C1 segment of cervical spinal cord (tissue), 14 donors: ENCODE results near the gene REG1A.

Experiments used
- DNase-seq, 14 donors: peaks; one replicate each; lab custom pipeline; 2025; lab: John Stamatoyannopoulos, UW

The REG1A gene, protein sequence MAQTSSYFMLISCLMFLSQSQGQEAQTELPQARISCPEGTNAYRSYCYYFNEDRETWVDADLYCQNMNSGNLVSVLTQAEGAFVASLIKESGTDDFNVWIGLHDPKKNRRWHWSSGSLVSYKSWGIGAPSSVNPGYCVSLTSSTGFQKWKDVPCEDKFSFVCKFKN

DNA sequence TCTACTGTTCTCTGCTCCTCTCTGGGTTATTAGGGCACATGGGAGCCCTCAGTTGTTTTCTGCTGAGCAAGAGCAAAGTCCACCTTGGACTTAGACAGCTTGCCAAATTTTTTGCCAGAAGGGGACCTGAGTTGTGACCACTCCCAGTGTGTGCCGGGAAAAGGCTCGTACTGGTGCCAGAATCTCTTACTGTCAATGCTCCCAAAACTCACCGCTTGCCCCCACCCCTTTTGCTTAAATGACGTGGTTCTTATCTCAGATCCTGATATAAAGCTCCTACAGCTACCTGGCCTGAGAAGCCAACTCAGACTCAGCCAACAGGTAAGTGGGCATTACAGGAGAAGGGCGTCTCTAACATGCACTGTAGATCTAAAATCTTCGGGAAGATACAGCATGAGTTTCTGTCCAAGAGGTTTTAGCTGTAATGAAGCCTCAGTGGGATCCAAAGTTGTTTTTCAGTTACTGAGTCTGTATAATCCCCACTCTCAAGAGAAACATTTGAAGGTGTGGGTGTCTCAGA, at the start of gene REG1A:
REG1A (plus strand) TSS at position 295 of the 520 bp plus-strand sequence. CDS start 374 bp downstream, outside the sequence.
- no peak for DNase-seq

DNA sequence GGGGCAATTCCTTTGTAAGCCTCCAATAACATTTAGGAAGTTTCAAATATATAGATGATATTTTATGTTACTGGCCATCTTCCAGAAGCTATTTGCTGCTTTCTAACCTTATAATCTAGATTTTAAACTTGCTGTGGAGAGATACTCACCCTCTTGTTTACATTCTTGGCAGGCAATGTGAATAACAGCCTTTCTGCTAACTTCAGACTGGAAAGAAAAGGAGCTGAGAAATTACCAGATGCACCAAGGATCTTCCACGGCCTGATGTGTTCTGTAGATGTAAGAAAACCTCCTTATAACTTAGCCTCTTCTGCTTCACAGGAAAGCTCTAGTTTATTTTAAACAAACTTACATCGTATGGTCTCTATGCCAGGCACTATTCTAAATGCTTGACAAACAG, 49.2 kb upstream of the REG1A start:
- DNase-seq: no peak

DNA sequence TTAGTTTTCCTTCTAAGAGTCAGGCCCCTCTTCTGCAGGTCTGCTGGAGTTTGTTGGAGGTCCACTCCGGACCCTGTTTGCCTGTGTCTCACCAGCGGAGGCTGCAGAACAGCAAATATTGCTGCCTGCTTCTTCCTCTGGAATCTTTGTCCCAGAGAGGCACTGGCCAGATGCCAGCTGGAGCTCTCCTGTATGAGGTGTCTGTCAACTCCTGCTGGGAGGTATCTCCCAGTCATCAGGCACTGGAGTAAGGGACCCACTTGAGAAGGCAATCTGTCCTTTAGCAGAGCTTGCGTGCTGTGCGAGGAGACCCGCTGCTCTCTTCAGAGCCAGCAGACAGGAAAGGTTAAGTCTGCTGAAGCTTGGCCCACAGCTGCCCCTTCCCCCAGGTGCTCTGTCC, 37.3 kb upstream of the REG1A start:
- DNase-seq: no peak

DNA sequence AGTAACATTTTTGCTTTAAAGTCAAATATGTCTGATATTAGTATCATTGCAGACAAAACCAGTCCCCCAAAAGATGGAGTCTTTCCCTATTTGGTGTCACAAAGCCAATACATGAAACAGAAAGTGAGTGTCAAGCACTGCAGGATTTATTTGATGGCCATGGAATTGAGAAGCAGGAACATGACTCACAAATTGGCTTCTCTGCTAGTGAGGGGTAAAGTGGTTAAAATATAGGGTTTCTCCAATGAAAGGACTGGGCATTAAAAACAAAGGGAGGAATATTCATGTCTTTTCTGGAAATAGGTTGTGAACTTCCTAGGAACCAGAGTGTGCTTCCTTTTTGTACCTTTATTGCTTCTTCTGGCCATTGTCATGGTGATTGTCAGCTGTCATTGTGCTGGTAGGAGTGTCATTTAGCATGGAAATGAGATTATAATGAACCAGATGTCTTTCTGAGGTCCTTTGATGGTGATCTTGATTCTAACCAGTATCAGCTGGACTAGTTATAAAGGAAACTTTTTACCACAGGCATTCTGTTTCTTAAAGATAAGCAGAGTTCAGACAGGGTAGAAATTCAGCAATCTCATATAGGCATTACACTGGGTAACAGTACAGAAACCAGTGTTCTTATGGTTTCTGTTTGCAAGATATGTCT, 36.6 kb upstream of the REG1A start:
- no peak for DNase-seq

DNA sequence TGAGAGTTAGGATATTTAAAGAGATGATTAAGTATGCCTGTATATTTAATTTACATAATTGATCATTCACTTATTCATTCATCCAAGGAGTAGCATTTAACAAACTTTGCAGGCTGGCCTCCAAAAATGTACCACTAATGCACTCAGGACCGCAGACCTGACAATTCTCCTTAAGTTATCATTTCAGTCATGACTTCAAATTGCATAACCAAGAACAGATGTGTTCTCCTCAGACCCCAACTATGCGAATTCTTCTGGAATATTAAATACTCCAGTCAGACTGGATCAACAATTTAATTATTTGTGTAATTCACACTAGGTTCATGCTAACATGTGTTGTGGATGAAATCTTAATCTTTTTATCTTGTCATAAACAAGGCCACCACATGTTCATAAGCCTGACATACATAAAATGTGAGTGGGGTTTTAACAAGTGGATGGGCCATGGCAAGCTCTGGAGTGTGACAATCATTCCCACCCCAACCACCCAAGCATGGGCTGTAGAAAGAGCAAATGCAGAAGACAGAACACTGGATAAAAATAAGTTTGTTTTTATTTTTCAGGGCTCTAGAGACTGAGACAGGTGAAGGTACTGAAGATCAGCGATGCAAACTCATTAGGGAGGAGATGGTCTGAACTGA, 35.7 kb upstream of the REG1A start:
- DNase-seq: no peak

DNA sequence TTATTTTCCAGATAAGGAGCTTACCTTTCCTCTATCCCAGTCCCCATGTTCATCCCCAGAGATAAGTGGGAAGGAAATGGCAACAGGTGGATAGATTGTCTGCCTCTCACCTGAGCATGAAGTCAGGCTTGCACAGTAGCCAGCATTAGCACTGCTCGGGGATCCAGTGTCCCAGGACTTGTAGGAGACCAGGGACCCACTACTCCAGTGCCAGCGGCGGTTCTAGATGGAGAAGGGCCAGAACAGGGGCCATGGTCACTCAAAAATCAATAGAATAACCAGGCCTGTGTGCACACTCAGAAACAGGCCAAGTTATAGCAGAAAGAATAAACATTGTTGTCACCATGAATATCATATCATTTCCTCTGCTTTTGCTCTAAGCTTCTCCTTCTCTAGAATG, 34.9 kb upstream of the REG1A start:
- no peak for DNase-seq

DNA sequence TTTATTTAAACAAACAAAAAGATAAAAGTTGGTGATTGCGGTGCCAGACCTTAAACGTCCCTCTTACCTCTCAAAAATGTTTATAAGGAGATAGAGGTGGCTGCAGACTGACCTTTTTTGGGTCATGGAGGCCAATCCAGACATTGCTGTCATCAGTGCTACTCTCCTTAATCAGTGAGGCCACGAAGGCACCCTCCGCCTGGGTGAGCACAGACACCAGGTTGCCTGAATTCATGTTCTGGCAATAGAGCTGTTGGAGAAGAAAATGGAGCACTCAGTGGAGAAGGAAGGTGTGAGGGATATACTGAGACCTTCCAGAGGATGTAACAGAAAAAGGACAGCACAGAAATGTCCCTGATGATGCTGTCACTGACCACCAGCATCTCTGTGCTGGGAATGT, 34.0 kb upstream of the REG1A start:
- DNase-seq: no peak

DNA sequence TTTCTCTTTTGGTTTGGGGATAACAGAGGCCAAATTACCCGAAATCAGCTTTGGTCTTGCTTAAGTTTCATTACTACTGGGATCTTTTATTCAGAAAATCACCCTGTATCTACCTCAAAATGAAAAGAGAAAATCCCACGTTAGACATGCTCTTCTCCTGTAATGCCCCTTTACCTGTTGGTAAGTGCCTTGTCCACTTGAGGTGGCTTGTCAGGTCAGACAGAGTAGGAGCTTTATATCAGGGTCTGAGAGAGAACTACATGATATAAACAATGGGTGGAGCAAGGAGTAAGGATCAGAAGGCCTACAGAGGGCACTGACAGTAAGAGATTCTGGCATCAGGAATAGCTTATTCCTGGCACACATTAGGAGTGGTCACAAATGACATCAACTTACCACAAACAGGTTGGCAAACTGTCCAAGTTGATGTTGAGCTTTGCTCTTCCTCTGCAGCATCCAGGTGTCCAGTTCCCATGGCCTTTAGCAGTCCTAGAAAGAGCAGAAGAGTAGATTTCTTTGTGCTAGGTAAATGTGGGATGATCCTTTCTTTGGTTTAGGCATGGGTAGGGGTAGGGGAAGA, 32.4 kb upstream of the REG1A start, which contains the start of gene REG1B:
REG1B (minus strand) TSS at position 209 of the 580 bp plus-strand sequence. CDS start 381 bp downstream, outside the sequence.
- no peak for DNase-seq

DNA sequence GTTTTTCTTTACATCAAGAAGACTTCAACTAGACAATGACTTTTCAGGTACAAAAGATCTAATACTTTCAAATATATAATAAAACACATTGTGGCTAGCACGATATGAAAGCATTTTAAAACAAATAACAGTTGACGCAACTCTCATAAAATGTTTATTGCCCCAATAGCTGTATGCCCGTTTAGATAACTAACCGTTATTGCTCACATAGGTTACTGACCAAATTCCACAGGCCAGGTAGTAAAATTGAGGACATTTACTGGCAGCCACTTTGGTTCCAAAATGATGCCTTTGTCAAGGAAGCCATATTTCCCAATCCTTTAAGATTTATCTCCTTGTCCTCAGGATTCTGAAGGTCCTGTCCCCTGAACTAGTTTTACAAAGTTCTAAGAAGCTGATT, 29.6 kb upstream of the REG1A start:
- no peak for DNase-seq

DNA sequence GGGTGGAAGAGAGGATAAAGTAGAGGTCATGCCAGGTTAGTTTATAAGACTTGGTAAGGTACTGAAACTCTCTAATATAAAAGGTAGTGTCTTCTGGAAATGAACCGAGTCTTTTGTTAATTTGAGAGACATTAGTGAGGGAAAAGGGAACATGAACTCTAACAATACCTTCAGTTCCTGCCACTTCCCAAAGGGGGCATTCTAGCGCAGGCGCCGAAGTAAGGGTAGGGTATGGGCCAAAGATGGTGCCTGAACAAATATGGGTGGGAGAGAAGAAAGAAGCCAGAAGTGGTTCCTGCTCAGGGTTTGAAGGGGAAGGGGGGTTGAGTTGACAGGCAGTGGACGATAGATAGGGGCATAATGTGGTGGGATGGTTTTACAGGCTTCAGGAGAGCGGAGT, 22.4 kb upstream of the REG1A start:
- DNase-seq: no peak

DNA sequence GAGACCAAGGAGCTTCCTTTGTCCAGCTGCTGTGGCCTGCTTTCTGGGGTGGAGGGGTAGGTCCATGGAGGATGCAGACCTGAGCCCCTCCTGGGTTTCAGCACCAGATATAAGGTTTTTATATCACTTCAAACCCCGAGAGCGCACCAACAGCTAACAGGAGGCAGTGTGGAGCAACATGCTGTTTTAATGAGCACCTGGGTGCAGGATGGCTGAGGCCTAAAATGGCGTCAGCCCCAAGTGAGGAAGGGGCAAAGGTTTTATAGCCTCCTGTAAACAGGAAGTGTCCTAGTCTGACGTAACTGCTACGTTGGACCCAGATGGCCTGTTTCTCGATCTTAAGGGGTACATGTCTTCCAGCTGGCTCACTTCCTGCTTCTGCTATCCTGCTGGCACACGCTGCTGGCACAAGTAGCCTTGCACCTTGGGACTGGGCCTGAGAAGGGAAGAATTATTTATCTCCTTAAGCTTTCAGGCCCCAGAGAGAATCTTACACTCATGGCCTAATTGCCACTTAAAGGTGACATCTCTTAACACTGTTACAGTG, 21.1 kb upstream of the REG1A start:
- DNase-seq: no peak

DNA sequence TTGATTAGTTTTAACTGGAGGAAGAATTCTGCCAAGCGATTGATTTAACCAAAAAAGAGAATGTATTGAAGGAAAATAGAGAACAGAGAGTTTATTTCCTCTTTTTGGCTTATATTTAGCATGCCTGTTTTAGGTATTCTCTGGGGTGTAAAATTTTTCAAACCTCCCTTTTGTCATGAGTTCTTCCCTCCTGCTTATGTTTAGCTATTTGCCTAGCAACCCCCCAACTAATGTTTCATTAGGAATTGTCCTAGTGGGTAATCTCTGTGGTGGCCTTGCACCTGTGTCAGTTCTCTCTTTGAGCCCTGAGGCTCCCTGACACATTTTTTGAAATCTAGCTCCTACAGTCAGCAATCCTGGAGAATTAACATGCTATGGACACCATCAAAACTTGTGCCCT, 20.0 kb upstream of the REG1A start:
- no peak for DNase-seq

DNA sequence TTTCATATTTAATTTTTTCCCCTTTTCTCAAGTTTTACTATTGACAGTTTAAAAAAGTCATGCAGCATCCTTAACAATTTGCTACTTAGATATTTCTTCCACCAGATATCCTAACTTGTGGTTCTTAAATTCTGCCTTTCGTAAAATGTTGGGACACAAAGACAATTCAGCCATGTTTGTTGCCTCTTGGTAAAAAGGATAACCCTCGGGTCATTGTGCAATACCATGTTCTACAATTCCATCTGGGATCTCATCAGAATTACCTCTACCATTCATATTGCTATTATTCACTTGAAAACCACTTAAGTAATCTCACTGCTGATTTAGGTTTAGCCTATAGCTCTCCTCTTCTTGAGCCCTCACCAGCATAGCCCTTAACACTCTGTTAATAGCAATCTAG, 19.3 kb upstream of the REG1A start:
- no peak for DNase-seq

DNA sequence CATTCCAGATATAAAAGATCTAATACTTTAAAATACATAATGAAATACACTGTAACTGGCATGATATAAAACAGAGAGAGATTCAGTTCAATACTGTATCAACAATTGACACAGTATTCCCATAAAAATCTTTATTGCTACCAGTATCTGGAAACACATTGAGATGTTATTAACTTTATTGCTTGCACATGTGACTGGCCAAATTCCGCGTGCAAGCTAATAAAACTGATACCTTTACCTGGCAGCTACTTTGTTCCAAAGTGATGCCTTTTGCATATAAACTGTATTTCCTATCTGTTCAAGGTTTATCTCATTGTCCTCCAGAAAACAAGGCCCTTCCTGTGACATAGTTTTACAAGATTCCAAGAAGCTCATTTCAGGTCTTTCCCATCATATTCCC, 17.1 kb upstream of the REG1A start:
- no peak for DNase-seq

DNA sequence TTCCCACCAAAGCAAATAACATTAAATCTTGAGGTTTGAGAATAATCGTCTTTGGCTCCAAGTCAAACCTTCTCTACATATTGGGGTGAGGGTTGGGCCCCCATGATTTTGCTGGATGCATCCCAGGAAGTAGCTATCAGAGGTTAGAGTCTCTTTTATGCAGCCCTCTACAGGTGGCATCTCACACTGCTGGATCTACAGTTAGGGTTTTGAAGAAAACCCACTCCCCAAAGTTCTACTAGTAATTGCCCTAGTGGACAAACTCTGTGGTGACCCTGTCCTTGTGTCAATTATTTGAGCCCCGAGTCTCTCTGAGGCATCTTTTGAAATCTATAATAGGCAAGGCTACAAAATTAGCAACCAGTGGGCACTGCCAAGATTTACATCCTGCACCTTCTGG, 15.0 kb upstream of the REG1A start:
- no peak for DNase-seq

DNA sequence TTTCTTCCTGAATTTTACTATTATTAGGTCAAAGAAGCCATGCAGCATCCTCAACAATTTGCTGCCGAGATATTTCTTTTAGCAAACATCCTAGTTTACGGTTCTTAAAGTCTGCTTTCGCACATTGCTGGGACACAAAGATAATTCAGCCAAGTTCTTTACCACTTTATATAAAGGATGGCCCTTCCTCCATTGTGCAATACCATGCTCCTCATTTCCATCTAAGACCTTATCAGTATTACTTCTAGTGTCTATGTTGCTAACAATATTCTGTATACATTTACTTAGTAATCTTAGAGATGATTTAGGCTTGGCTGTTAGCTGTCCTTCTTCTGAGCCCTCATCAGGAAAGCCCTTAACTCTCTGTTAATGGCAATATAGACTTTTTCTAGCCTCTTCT, 8.0 kb upstream of the REG1A start:
- DNase-seq: no peak

DNA sequence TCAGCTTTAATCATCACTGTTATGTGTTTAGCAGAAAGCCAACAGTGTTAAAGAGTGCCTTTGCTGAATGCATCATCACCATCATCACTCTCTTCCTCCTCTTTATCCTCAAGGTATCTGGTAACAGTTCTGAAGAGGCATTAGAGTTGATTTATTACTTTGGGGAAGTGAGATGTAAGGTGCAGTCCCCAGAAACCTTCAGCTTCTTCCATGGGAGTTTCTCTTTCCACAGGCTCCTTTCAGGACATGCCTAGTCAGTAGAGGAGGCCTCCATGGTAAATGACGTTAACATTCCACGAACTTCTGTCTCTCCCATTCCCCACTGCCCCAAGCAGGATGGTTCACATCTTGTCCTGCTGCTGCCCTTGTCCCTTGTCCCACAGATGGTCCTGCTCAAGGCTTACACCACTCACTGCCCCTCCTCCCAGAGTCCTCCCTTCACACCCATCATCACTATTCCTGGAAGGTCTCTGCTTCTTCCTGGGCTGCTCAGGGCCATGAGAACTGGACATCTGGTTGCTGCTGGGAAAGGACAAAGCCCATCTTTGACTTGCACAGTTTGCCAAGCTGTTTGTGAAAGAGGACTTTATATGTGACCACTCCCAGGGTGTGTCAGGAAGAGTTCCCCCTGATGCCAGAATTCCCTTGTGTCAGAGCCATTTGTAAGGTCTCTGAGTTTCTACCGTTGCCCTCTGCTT, 5.3 kb upstream of the REG1A start:
- no peak for DNase-seq

DNA sequence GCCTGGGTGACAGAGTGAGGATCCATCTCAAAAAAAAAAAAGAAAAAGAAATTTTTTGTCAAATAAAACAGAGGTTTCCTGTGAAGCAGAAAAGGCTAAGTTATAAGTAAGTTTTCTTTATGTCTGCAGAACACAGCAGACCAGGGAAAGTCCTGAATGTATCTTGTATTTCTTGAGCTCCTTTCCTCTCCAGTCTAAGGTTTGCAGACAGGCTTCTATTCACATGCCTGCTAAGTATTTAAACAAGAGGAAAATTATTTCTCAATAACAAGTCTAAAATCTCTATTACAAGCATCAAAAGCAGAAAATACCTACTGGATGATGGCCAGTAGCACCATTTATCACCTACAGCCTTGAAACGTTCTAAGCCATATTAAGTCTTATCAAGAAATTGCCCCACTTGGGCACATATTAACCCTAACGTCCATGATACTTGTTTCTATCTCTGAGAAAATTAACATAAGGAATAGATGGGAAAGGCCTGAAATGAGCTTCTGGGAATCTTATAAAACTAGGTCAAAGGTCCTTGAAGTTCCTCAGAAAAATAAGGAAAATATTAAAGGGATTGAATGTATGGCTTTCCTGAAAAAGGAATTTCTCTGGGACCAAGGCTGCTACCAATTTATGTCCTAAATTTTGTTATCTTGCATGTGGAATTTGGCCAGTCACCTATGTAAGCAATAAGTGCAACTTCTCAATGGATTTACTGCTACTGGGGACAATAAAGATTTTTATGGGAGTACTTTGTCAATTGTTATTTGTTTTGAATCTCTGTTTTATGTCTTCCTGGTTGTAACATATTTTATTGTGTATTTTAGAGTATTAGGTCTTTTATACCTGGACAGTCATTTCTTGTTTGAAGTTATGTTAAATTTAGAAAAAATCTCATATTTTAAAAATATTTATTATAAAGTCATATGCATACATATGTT, 3.0 kb upstream of the REG1A start:
- DNase-seq: no peak

DNA sequence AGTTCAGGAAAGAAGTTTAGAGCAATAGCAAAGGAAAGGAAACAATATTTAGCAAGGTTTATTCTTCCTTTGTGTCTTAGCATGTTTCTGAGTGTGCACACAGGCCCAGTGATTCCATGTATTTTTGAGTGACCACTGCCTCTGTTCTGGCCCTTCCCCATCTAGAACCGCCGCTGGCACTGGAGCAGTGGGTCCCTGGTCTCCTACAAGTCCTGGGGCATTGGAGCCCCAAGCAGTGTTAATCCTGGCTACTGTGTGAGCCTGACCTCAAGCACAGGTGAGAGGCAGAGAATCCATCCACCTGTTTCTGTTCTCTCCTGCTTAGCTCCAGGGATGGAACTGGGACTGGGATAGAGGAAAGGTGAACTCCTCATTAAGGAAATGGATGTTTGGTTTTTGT, 2.4 kb downstream of the REG1A start:
- DNase-seq: no peak

DNA sequence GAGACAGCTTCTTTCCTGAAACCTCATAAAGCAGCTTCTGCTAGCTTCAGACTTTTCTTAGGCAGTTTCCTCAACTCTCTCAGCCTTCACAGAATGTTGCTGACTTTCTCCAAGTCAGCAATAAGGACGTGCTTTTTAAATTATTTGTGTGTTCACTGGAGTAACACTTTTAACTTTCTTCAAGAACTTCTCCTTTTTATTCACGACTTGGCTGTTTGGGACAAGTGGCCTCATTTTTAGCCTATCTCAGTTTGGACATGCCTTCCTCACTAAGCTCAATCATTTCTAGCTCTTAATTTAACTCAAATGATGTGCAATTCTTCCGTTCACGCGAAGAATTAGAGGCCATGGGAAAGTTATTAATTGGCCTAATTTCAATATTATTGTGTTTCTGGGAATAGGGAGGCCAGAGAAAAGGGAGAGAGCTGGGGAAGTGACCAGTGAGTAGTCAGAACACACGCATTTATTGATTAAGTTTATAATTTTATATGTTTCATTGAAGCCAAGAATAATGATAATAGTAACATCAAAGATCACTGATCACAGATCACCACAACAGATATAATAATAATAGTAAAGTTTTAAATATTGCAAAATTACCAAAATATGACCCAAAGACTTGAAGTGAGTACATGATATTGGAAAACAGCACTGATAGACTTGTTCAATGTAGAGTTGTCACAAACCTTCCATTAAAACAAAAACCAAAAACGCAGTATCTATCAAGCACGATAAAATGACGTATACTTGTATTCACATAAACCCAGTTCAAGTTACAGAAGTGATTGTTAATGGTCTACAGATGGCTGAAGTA, 4.8 kb downstream of the REG1A start:
- no peak for DNase-seq
